Measurements from ENCODE around the gene ATE1. TPM values are rescaled to one million over a fixed set of nuclear protein-coding genes. Genes with fewer than 3 reads are reported as not detected.
"Not testable (repeated sequence)": the region's sequence is repeated elsewhere in the genome, so short reads cannot be mapped to it uniquely, and the experiment has no call there.

Gene ATE1
- total RNA-seq, 1 donor from 2014 or later, result 34.4 TPM

- Histone ChIP-seq H3K27me3 (ENCODE audit: low read depth) (peaks cover 59% of the 10 kb centered on the region), H3K4me1 (no peaks in the 10 kb centered on the region), H3K9me3 (replicated peaks) (peaks cover 10% of the 10 kb centered on the region), H3K4me3 (peak overlapping the region; percentile 23), H3K27ac (replicated peaks) (peak overlapping the region; percentile 68), H3K36me3 (no peaks in the 10 kb centered on the region)
- no peak for TF ChIP-seq CTCF (IDR thresholded peaks at IDR 0.05; ENCODE audit: borderline replicate concordance)
- intact Hi-C loops (cut with micrococcal nuclease), result no loop called here
- no peak for DNase-seq
Measured at GRCh38 chr10:121710207-121710606, 217.6 kb downstream of the ATE1 start.

- H3K4me3 ChIP-seq, result peak overlapping the region; percentile 23
- no peak for TF ChIP-seq CTCF (IDR thresholded peaks at IDR 0.05; ENCODE audit: borderline replicate concordance)
- H3K27me3 ChIP-seq (ENCODE audit: low read depth), result peaks cover 63% of the 10 kb centered on the region
- intact Hi-C loops (cut with micrococcal nuclease), result no loop called here
- no peaks in the 10 kb centered on the region for H3K36me3 ChIP-seq
- peaks cover 10% of the 10 kb centered on the region for H3K9me3 ChIP-seq (replicated peaks)
- DNase-seq, result no peak
- H3K4me1 ChIP-seq, result no peaks in the 10 kb centered on the region
- peak overlapping the region; percentile 68 for H3K27ac ChIP-seq (replicated peaks)
Measured at GRCh38 chr10:121709675-121710073, 218.2 kb downstream of the ATE1 start.

GRCh38 chr10:121708728-121709674 lies 218.8 kb downstream of the ATE1 start:
- intact Hi-C loops (cut with micrococcal nuclease), result no loop called here
- peak overlapping the region; percentile 68 for H3K27ac ChIP-seq (replicated peaks)
- no peaks in the 10 kb centered on the region for H3K36me3 ChIP-seq
- H3K9me3 ChIP-seq (replicated peaks), result peaks cover 4% of the 10 kb centered on the region
- no peak for DNase-seq
- H3K4me1 ChIP-seq, result no peaks in the 10 kb centered on the region
- no peak for TF ChIP-seq CTCF (IDR thresholded peaks at IDR 0.05; ENCODE audit: borderline replicate concordance)
- H3K27me3 ChIP-seq (ENCODE audit: low read depth), result peaks cover 63% of the 10 kb centered on the region
- H3K4me3 ChIP-seq, result no peak overlapping the region

GRCh38 chr10:121702351-121703320 lies 225.2 kb downstream of the ATE1 start:
- Histone ChIP-seq H3K27me3 (ENCODE audit: low read depth) (peaks cover 36% of the 10 kb centered on the region), H3K4me3 (no peak overlapping the region), H3K27ac (replicated peaks) (no peak overlapping the region), H3K36me3 (no peaks in the 10 kb centered on the region), H3K9me3 (replicated peaks) (peaks cover 7% of the 10 kb centered on the region), H3K4me1 (no peaks in the 10 kb centered on the region)
- no peak for TF ChIP-seq CTCF (IDR thresholded peaks at IDR 0.05; ENCODE audit: borderline replicate concordance)
- intact Hi-C loops (cut with micrococcal nuclease), result no loop called here
- no peak for DNase-seq

- Histone ChIP-seq H3K27me3 (ENCODE audit: low read depth) (peaks cover 32% of the 10 kb centered on the region), H3K36me3 (no peaks in the 10 kb centered on the region), H3K27ac (replicated peaks) (no peak overlapping the region), H3K4me3 (no peak overlapping the region), H3K4me1 (no peaks in the 10 kb centered on the region), H3K9me3 (replicated peaks) (peaks cover 7% of the 10 kb centered on the region)
- DNase-seq, result no peak
- no peak for TF ChIP-seq CTCF (IDR thresholded peaks at IDR 0.05; ENCODE audit: borderline replicate concordance)
- intact Hi-C loops (cut with micrococcal nuclease), result no loop called here
Measured at GRCh38 chr10:121700416-121700815, 227.4 kb downstream of the ATE1 start.

- DNase-seq; intact Hi-C loops (cut with micrococcal nuclease); H3K4me3 ChIP-seq; H3K36me3 ChIP-seq; H3K4me1 ChIP-seq; H3K9me3 ChIP-seq (replicated peaks); H3K27ac ChIP-seq (replicated peaks): not testable (repeated sequence)
- H3K27me3 ChIP-seq (ENCODE audit: low read depth), result peaks cover 33% of the 10 kb centered on the region
Measured at GRCh38 chr10:121699703-121700102, 228.1 kb downstream of the ATE1 start.

Measured in left ventricle myocardium inferior (tissue), 1 donor.